HG03025 (cell line): ENCODE results near the gene SNX9.
"Not testable (repeated sequence)": the region's sequence is repeated elsewhere in the genome, so short reads cannot be mapped to it uniquely, and the experiment has no call there.

Experiments
- ATAC-seq: cut with Tn5 transposase; IDR thresholded peaks from one replicate; pipeline ENCODE4 v1.9.1; 2021; ENCODE audit warnings: mild to moderate bottlenecking, moderate library complexity; ENCODE audit not compliant: unreplicated experiment, low FRiP score

SNX9 gene

DNA sequence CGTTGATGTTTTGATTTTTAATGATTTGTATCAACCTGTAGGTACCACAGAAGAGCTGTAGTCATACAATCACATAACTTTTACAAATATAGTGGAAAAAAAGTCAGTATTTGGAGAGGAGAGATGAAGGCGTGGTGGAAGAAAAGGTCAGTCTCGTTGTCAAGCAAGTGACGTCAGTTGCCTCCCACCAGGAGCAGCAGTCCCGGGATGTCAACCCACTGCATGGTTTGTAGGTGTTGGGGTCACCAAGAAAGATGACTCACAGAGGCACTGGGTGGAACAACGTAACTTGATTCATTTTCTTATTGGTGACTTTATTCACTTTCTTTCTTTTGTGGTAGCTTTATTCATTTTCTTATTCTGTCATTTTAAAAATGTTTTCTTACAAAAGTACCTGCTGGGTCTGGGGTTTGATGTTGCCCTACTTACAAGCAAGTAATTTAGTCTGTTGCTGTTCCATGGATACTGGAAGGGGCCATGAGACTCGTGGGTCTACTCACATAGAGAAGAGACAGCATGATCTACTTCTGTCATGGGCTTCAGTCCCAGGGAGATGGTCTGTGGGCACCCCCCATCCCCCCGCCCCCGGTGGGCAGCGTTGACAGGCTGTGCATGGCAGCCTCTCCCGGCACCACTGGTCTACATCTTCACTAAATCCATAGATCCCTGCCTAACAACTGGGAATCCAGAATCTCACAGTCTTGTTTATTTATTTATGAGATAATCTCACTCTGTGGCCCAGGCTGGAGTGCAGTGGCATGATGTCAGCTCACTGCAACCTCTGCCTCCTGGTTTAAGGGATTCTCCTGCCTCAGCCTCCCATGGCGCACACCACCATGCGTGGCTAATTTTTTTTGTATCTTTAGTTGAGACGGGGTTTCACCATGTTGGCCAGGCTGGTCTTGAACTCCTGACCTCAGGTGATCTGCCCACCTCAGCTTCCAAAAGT lies 122.2 kb downstream of the SNX9 start:
- ATAC-seq, result no peak

GRCh38 chr6:157946053-157946617 lies 123.1 kb downstream of the SNX9 start:
- no peak for ATAC-seq

GRCh38 chr6:157946865-157947532 lies 124.0 kb downstream of the SNX9 start:
- ATAC-seq, result no peak

DNA sequence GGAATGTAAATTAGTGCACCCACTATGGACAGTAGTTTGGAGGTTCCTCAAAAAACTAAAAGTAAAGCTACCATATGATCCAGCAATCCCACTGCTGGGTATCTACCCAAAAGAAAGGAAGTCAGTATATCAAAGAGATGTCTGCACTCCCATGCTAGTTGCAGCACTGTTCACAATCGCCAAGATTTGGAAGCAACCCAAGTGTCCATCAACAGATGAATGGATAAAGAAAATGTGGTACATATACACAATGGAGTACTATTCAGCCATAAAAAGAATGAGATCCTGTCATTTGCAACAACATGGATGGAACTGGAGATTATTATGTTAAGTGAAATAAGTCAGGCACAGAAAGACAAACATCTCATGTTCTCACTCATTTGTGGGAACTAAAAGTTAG lies 127.9 kb downstream of the SNX9 start:
- not testable (repeated sequence) for ATAC-seq

GRCh38 chr6:157951828-157952227 lies 128.8 kb downstream of the SNX9 start:
- no peak for ATAC-seq

DNA sequence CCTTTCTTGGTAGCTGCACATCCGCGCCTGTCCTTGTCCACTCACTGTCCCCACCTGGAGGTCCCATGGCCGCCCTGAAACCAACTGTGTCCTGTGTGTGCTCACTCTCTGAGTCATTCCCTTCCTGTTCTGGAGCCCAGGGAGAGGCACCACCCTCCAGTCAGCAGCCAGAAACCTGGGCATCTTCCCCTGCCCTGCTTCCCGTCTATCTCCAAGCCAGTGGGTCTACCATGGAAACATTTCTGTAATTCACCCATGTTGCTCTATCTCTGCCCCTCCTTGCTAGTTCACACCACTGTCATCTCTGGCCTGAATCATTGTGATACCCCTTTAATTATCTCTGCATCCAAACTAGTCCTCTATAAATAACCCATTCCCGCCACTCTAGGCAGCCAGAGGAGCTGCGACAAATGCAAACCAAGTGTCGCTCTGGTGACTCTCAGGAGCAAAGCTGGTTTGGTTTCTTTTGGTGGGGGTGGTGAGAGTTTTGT lies 129.9 kb downstream of the SNX9 start:
- ATAC-seq, result no peak

GRCh38 chr6:157953580-157954091 lies 130.6 kb downstream of the SNX9 start:
- no peak for ATAC-seq

DNA sequence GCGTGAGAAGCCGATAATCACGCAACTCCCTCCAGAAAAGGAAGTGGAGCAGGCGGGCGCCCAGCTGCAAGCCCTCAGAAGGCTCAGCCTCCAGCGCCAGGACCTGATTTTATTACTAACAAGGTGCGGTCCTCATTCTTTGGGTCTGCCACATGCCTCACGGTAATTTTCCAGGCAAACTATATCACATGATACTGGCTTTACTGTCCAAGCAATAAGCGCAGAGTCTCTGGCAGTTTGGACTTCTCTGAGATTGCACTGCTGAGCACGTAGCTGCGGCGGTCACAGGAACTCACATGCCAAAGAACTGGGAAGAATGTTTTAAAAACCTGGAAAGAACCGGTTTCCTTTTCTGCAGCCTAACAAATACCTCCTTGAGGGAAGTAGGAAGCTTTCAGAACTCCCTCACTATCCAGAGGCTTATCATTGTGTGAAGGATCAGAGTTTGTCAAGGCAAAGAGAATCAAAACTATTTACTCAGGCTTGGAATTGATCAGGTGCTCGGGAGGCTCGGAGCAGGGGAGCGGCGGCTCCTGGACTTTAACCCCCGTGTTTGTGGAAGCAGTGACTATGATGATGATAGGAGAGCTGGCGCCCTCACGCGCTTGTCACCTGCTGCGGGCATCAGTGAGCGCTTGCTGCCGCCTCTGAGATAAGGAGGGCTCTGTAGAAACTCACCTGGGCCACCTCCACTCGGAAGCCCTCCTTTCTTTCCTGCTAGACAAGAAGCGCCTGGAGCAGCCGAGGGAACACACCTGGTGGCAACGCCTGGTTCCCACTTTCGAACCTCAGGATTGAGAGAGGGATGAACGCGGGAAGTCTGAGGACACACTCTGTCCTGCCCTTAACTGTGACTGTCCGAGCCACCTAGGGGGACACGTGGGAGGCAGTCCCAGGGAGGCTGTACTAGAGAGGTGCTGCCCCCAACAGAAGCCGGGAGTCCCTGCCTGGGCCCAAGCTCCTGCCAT lies 131.4 kb downstream of the SNX9 start:
- no peak for ATAC-seq

DNA sequence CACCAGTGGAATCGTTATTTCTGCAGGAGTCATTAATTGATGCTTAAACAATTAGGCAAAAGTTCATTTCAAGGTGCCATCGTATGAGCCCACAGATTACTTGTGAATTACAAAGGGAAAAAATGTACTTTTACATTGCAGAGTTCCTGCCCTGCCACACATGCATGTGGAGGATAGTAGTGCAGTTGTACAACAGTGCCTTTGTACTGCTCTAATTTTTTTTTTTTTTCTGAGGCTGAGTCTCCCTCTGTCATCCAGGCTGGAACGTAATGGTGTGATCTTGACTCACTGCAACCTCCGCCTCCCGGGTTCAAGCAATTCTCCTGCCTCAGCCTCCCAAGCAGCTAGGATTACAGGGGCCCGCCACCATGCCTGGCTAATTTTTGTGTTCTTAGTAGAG lies 132.6 kb downstream of the SNX9 start:
- ATAC-seq, result no peak

- ATAC-seq, result no peak
These were observed 133.2 kb downstream of the SNX9 start for GRCh38 chr6:157956171-157956730.

DNA sequence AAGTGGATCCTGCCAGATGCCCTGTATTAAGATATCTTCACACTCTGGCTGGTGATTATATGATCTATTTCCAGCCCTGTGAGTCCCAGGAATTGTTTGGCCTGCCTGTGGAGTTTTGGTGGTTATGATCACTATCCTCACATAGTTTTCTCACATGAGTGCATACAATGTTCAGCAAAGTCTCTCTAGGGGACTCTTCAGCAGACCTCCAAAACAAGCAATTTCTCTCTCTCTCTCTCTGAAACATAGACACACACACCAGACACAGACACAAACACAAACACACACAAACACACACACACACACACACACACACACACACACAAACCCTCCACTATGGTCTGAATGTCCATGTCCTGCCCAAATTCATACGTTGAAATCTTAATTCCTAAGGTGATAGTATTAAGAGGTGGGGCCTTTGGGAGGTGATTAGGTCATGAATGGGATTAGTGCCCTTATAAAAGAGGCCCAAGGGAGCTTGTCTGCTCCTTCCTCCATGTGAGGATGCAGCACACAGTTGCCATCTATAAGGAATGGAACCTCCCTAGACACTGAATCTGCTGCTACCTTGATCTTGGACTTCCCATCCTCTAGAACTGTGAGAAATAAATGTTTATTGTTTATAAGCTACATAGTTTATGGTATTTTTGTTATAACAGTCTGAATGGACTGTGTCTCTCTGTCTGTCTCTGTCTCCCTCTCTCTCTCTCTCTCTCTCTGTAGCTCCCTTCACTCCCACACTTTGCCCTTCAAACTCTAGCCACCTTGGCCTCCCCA lies 136.6 kb downstream of the SNX9 start:
- ATAC-seq, result no peak

DNA sequence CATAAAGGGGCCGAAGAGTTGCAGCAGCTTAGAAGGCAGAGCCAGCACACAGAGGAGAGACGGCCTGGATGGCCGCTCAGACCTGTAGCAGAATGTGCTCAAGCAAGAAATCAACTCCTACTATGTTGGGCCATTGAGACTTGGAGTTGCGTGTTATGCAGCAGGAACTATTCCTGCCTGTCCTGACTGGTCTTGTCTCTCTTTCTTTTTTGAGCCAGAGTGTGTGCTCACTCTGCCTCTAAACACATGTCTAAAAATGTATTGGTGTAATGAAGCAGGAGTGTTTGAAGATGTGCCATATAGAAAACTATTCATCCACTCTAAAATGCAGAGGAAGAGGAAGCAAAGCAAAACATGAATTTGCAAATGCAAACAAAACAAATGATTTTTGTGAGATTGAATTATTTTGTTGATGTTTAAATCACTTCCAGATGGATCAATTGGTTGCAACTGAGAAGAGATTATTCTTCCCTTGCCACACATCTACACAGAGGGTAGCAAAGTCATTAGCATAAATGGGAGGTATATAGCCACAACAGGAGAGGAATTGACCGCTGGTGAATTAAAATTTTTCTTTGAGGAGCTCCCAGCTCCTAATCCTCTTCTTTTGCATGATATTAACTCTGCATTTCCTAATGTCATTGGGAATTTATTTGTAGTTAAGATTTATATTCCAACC lies 138.2 kb downstream of the SNX9 start:
- no peak for ATAC-seq

DNA sequence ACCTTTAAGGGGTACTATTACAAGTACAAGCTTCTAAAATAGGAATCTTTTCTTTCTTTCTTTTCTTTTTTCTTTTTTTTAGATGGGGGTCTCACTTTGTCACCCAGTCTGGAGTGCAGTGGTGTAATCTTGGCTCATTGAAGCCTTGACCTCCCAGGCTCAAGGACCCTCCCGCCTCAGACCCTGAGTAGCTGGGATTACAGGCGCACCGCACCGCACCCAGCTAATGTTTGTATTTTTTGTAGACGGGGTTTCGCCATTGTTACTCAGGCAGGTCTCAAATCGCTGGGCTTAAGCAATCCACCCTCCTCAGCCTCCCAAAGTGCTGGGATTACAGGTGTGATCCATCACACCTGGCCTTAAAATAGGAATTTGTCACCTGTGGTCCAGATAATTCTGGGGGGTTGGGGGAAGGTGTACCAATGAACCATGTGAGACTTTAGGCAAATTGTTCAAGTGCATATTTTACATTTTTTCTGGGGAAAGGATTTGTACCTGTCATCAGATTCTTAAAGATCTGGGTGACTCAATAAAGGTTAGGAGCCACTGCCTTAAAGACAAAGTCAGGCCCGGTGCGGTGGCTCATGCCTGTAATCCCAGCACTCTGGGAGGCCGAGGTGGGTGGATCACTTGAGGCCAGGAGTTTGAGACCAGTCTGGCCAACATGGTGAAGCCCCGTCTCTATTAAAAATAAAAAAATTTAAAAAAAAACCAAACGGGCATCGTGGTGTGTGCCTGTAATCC lies 139.0 kb downstream of the SNX9 start:
- no peak for ATAC-seq

GRCh38 chr6:157962601-157963302 lies 139.7 kb downstream of the SNX9 start:
- no peak for ATAC-seq

DNA sequence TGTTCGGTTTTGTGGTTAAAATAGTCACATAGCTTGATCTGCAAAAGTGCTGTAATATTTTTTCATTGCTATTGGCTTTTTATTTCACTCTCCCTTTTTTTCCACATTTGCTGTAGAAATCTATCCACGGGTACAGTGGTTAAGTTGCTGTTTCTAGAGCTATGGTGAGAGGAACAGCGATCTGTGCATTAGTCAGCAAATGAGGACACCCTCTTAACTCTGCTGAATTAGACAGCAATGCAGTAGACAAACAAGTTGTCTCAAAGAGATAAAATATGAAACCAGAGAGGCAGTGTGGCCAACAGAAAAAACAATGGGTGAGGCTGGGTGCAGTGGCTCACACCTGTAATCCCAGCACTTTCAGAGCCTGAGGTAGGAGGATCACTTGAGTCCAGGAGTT lies 141.1 kb downstream of the SNX9 start:
- no peak for ATAC-seq

DNA sequence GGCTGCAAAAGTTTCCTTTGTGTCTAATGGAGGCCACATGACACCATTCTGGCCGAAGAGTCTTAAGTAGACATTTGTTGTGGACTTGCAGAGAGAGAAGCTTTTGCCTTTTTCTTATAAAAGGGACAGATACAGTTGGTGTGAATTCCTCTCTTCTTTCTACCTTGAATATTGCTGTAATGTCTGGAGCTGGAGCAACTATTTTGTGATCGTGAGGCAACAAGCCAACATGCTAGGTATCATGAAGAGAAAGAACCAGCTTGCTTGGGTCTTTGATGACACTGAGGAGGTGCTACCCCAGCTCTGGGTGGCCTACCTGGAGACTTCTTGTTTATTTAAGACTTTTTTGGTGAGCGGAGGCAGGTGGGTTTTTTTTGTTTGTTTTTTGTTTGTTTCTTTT lies 142.3 kb downstream of the SNX9 start:
- no peak for ATAC-seq

DNA sequence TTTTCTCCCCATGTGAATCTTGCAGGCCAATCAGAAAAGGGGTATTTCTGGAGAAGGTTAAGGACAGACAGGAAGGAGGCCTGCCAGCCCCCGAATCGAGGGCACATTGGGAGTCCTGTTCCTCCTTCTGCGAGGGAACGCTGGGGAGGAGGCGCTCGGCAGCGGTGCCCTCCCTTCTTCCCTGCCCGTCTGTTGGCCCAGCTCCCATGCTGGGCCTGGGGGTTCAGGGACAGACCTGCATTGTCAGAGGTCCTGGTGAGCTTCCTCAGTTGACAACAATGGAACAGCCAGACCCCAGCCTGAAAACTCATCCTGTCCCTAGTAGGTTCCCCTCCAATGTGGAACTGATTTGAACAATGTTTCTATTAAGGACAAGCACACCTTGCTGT lies 143.5 kb downstream of the SNX9 start:
- ATAC-seq, result no peak
